IMR-90 (cell line): Measurements from ENCODE around the gene CLDN22. TPM values are rescaled to one million over a fixed set of nuclear protein-coding genes. Genes with fewer than 3 reads are reported as not detected.
A peak's percentile ranks its signal among the peaks of the same experiment; 100 is the strongest.

Source experiments
- ATAC-seq: fragments of 200-7000 bp; cut with Tn5 transposase; 2 replicates; pipeline ENCODE4 v1.9.1; 2020; ENCODE audit warnings: low read depth, mild to moderate bottlenecking, moderate library complexity
- BruUV-seq: library from RNA; stranded (reverse); fragments of 400-500 nt; replicated peaks from 2 replicates; lab custom pipeline; 2021; lab: Mats Ljungman, UMichigan
- CTCF ChIA-PET: fragments of 300-600 bp; formaldehyde crosslinking; extraction: SDS; loops from one replicate; lab custom pipeline; 2021; ENCODE audit warnings: antibody characterized with exemption; lab: Yijun Ruan, JAX
- POLR2A ChIA-PET: fragments of 300-600 bp; sonication (Branson Sonifier 250); formaldehyde crosslinking; loops from one replicate; lab custom pipeline; 2022; ENCODE audit warnings: antibody characterized with exemption; ENCODE audit not compliant: unreplicated experiment; lab: Charles Lee
- DNase-seq: peaks from one replicate; pipeline ENCODE4 v3.0.0; 2013
- H2AFZ ChIP-seq: replicated peaks from 2 replicates; pipeline ENCODE3; 2013; ENCODE audit warnings: low read length, mild to moderate bottlenecking; ENCODE audit not compliant: poor library complexity
- H2AK5ac ChIP-seq: 2 replicates; pipeline ENCODE4 v1.6.1; 2013; ENCODE audit warnings: low read depth, low read length, inconsistent platforms
- H2AK9ac ChIP-seq: replicated peaks from 2 replicates; pipeline ENCODE3; 2013; ENCODE audit warnings: mild to moderate bottlenecking, low read depth, low read length, moderate library complexity; ENCODE audit not compliant: poor library complexity
- H2BK120ac ChIP-seq: 2 replicates; pipeline ENCODE4 v1.6.1; 2013; ENCODE audit warnings: low read depth, low read length, inconsistent platforms
- H2BK15ac ChIP-seq: 3 replicates; pipeline ENCODE4 v1.6.1; 2013; ENCODE audit warnings: low read depth, low read length, inconsistent platforms
- H2BK20ac ChIP-seq: 2 replicates; pipeline ENCODE4 v1.6.1; 2013; ENCODE audit warnings: low read depth, mild to moderate bottlenecking, inconsistent platforms, low read length, moderate library complexity
- H2BK5ac ChIP-seq: 2 replicates; pipeline ENCODE4 v1.6.1; 2013; ENCODE audit warnings: mild to moderate bottlenecking, low read depth, low read length, inconsistent platforms; ENCODE audit not compliant: poor library complexity, severe bottlenecking
- H3K14ac ChIP-seq: replicated peaks from 2 replicates; pipeline ENCODE4 v1.6.1; 2013; ENCODE audit warnings: low read depth, low read length, inconsistent platforms
- H3K18ac ChIP-seq: 2 replicates; pipeline ENCODE4 v1.6.1; 2013; ENCODE audit warnings: low read depth, low read length, control low read depth
- H3K23ac ChIP-seq: 2 replicates; pipeline ENCODE4 v1.6.1; 2013; ENCODE audit warnings: low read depth, low read length, inconsistent platforms
- H3K27ac ChIP-seq: 2 replicates; pipeline ENCODE4 v1.5.1; 2013; ENCODE audit warnings: mild to moderate bottlenecking, control low read depth, low read length; ENCODE audit not compliant: insufficient read depth
- H3K27me3 ChIP-seq: 2 replicates; pipeline ENCODE4 v1.6.1; 2013; ENCODE audit warnings: low read length; ENCODE audit not compliant: control insufficient read depth, insufficient read depth
- H3K36me3 ChIP-seq: 2 replicates; pipeline ENCODE4 v1.6.1; 2013; ENCODE audit warnings: low read length, mixed read lengths; ENCODE audit not compliant: control insufficient read depth, insufficient read depth
- H3K4ac ChIP-seq: 2 replicates; pipeline ENCODE4 v1.6.1; 2013; ENCODE audit warnings: low read depth, low read length, inconsistent platforms
- H3K4me1 ChIP-seq: 2 replicates; pipeline ENCODE4 v1.6.1; 2013; ENCODE audit warnings: low read length, mixed read lengths; ENCODE audit not compliant: control insufficient read depth, insufficient read depth
- H3K4me2 ChIP-seq: 2 replicates; pipeline ENCODE4 v1.6.1; 2013; ENCODE audit warnings: low read depth, mild to moderate bottlenecking, control low read depth, low read length, moderate library complexity
- H3K4me3 ChIP-seq: 2 replicates; pipeline ENCODE4 v1.5.1; 2013; ENCODE audit warnings: low read depth, mild to moderate bottlenecking, control low read depth, low read length, moderate library complexity; ENCODE audit not compliant: insufficient read depth
- H3K56ac ChIP-seq: 2 replicates; pipeline ENCODE4 v1.6.1; 2013; ENCODE audit warnings: low read length, inconsistent platforms; ENCODE audit not compliant: insufficient read depth; ENCODE audit errors: extremely low read depth
- H3K79me1 ChIP-seq, 2 experiments: 2 replicates each; pipeline ENCODE4 v1.6.1; 2013; ENCODE audit warnings: low read length in 2 of 2, inconsistent platforms in 1 of 2, low read depth in 1 of 2
- H3K9ac ChIP-seq: 2 replicates; pipeline ENCODE4 v1.6.1; 2013; ENCODE audit warnings: low read depth, low read length, control low read depth
- H3K9me1 ChIP-seq: 2 replicates; pipeline ENCODE4 v1.6.1; 2013; ENCODE audit warnings: low read length, inconsistent platforms; ENCODE audit not compliant: insufficient read depth
- H3K9me3 ChIP-seq: 2 replicates; pipeline ENCODE4 v1.6.1; 2013; ENCODE audit warnings: low read length; ENCODE audit not compliant: control insufficient read depth, insufficient read depth
- H4K20me1 ChIP-seq: 2 replicates; pipeline ENCODE4 v1.6.1; 2013; ENCODE audit warnings: low read length, inconsistent platforms; ENCODE audit not compliant: insufficient read depth
- H4K5ac ChIP-seq: 2 replicates; pipeline ENCODE4 v1.6.1; 2013; ENCODE audit warnings: mild to moderate bottlenecking, low read depth, low read length, control low read depth
- H4K8ac ChIP-seq, 2 experiments: 2 replicates each; pipeline ENCODE4 v1.6.1; 2013; ENCODE audit warnings: low read depth in 2 of 2, low read length in 2 of 2, control low read depth in 1 of 2, inconsistent platforms in 1 of 2
- H4K91ac ChIP-seq: 2 replicates; pipeline ENCODE4 v1.6.1; 2013; ENCODE audit warnings: low read depth, low read length, inconsistent platforms; ENCODE audit not compliant: insufficient read depth
- BHLHE40 ChIP-seq: fragments of 150-350 bp; IDR thresholded peaks from 2 replicates; pipeline ENCODE4 v1.6.1; 2016; ENCODE audit warnings: mild to moderate bottlenecking, low read depth, low read length
- CEBPB ChIP-seq: IDR thresholded peaks from 2 replicates; pipeline ENCODE4 v1.6.1; 2012; ENCODE audit warnings: low read depth, low read length, improper control_type of control experiment
- CHD1 ChIP-seq: IDR thresholded peaks from 2 replicates; pipeline ENCODE4 v1.6.1; 2012; ENCODE audit warnings: low read depth, low read length, improper control_type of control experiment
- FOS ChIP-seq: fragments of 150-350 bp; IDR thresholded peaks from 2 replicates; pipeline ENCODE4 v1.6.1; 2016; ENCODE audit warnings: low read depth, low read length
- MAFK ChIP-seq: IDR thresholded peaks from 2 replicates; pipeline ENCODE4 v1.6.1; 2012; ENCODE audit warnings: low read depth, low read length, improper control_type of control experiment
- MAZ ChIP-seq: IDR thresholded peaks from 2 replicates; pipeline ENCODE4 v1.6.1; 2012; ENCODE audit warnings: low read depth, mild to moderate bottlenecking, low read length, improper control_type of control experiment, moderate library complexity, borderline replicate concordance
- MXI1 ChIP-seq: IDR thresholded peaks from 2 replicates; pipeline ENCODE4 v1.6.1; 2012; ENCODE audit warnings: low read depth, mild to moderate bottlenecking, low read length, moderate library complexity, borderline replicate concordance
- NFE2L2 ChIP-seq: fragments of 150-350 bp; IDR thresholded peaks from 2 replicates; pipeline ENCODE4 v1.6.1; 2016; ENCODE audit warnings: low read depth, mild to moderate bottlenecking, low read length
- POLR2A ChIP-seq: IDR thresholded peaks from 2 replicates; pipeline ENCODE4 v1.6.1; 2012; ENCODE audit warnings: mild to moderate bottlenecking, low read depth, low read length
- RAD21 ChIP-seq: IDR thresholded peaks from 2 replicates; pipeline ENCODE4 v1.6.1; 2012; ENCODE audit warnings: low read length, improper control_type of control experiment
- RCOR1 ChIP-seq: IDR thresholded peaks from 2 replicates; pipeline ENCODE4 v1.6.1; 2012; ENCODE audit warnings: mild to moderate bottlenecking, low read length, improper control_type of control experiment; ENCODE audit not compliant: insufficient replicate concordance
- RFX5 ChIP-seq: IDR thresholded peaks from 2 replicates; pipeline ENCODE4 v1.8.0; 2012; ENCODE audit warnings: low read depth, mild to moderate bottlenecking, low read length, moderate library complexity
- SMC3 ChIP-seq: fragments of 150-350 bp; IDR thresholded peaks from 2 replicates; pipeline ENCODE4 v1.6.1; 2016; ENCODE audit warnings: low read depth, mild to moderate bottlenecking, antibody characterized with exemption, low read length, moderate library complexity
- WGBS, 2 experiments: methylation state at CpG; one replicate each; pipeline versions ENCODE4 v1.1.5 to v1.1.7; 2013; ENCODE audit warnings: missing lambda C conversion rate in 2 of 2; ENCODE audit not compliant: insufficient read length in 1 of 2; ENCODE audit errors: extremely low coverage in 2 of 2; 5-methylcytosine and 5-hydroxymethylcytosine counted together
- dilution Hi-C: fragments of 300-500 bp; cut with HindIII; formaldehyde crosslinking; loops from one replicate; pipeline ENCODE4 v1.14.3; 2018; ENCODE audit warnings: low sequenced_read_pairs; ENCODE audit not compliant: unreplicated experiment
- in situ Hi-C: fragments of 300-500 bp; cut with MboI; formaldehyde crosslinking; loops from 3 replicates; pipeline ENCODE4 v1.14.3; 2019; ENCODE audit warnings: low sequenced_read_pairs, inconsistent platforms, mixed read lengths
- intact Hi-C: fragments of 100-400 bp; cut with micrococcal nuclease; formaldehyde crosslinking; loops from 2 replicates; pipeline ENCODE4 v1.10.0; 2022
- polyA plus RNA-seq, 3 experiments: library from polyadenylated mRNA; depleted of rRNA; stranded (reverse); fragments of >200 nt; gene quantifications; 2 replicates each; pipeline ENCODE4 v1.2.3, GENCODE V29; 2012; ENCODE audit warnings: low replicate concordance in 1 of 3
- total RNA-seq: library from RNA; depleted of rRNA; stranded (reverse); fragments of >200 nt; gene quantifications from 2 replicates; pipeline ENCODE4 v1.2.3, GENCODE V29; 2012
- TF ChIP-seq, protein P1 (sequence below): conservative IDR thresholded peaks from 2 replicates; pipeline ENCODE4 v1.5.1; 2012; ENCODE audit warnings: mild to moderate bottlenecking, low read depth, low read length, improper control_type of control experiment
- TF ChIP-seq, protein P2 (sequence below): fragments of 150-350 bp; IDR thresholded peaks from 2 replicates; pipeline ENCODE4 v1.6.1; 2017; ENCODE audit warnings: mild to moderate bottlenecking, antibody characterized with exemption, low read length, low read depth
- TF ChIP-seq, protein P3 (sequence below): fragments of 150-350 bp; IDR thresholded peaks from 2 replicates; pipeline ENCODE4 v1.6.1; 2016; ENCODE audit warnings: low read depth, mild to moderate bottlenecking, low read length, moderate library complexity, borderline replicate concordance

CLDN22 gene
- total and polyA plus RNA-seq, 2 of the 4 experiments (the other 2 are of a cell fraction), result not detected

DNA sequence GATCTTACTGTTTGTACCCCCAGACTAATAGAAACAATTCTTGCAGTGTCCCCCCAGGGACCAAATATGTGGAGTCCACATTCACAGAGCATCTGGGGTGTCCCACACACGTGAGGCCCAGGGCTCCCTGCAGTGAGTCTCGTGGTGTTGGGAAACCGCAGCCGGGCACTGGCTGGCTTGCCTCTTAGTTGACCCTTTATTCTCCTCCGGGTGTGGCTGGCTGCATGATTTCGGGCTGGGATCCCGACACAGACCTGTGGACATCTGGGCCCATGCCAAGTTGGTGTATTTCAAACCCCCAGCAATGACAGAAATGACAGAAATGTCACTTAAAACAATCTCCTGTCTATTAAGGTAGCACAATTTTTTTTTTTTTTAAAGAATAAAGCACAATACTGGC lies 17.8 kb upstream of the CLDN22 start:
- H3K56ac ChIP-seq, result no peak overlapping the region
- H3K4me1 ChIP-seq, result peaks cover 6% of the 10 kb centered on the region
- H3K79me1 ChIP-seq, result no peaks in the 10 kb centered on the region
- no peaks in the 10 kb centered on the region for H3K36me3 ChIP-seq
- no peak overlapping the region for H3K4ac ChIP-seq
- H3K27me3 ChIP-seq, result no peaks in the 10 kb centered on the region
- no peak overlapping the region for H2BK15ac ChIP-seq
- in situ Hi-C loops, result no loop called here
- no peak overlapping the region for H2AFZ ChIP-seq
- CTCF ChIA-PET, result interaction anchor here (0.7 kb wide), 1 partner anchor 265 kb away, joined by 3 read pairs; no protein-coding TSS in a partner anchor
- dilution Hi-C loops, result no loop called here
- no peak overlapping the region for H3K18ac ChIP-seq
- H3K9ac ChIP-seq, result no peak overlapping the region
- no peak overlapping the region for H3K14ac ChIP-seq
- H2BK20ac ChIP-seq, result no peak overlapping the region
- POLR2A ChIA-PET, result no interaction called here
- H3K27ac ChIP-seq, result no peak overlapping the region
- no peak overlapping the region for H3K4me2 ChIP-seq
- H4K20me1 ChIP-seq, result no peaks in the 10 kb centered on the region
- no peak overlapping the region for H2AK9ac ChIP-seq
- peak overlapping the region; percentile 56; the same call in 1 of the 2 replicates for H2AK5ac ChIP-seq
- no peak overlapping the region for H3K4me3 ChIP-seq
- intact Hi-C loops, result no loop called here
- no peak overlapping the region for H4K8ac ChIP-seq
- no peak overlapping the region for H2BK5ac ChIP-seq
- H3K23ac ChIP-seq, result no peak overlapping the region
- H4K5ac ChIP-seq, result no peak overlapping the region
- no peak for ATAC-seq
- H3K9me1 ChIP-seq, result peaks cover 7% of the 10 kb centered on the region
- WGBS, 2 experiments, result 76% methylated on average over 4 of the region's 7 CpGs; no CpG with 5 or more reads in 1 of the 2 experiments
- peak overlapping the region; percentile 52; the same call in 1 of the 2 replicates for H2BK120ac ChIP-seq
- no TSS peak for BruUV-seq
- DNase-seq, result no peak
- no peaks in the 10 kb centered on the region for H3K9me3 ChIP-seq
- TF ChIP-seq FOS, result no peak
- TF ChIP-seq CHD1, result no peak
- TF ChIP-seq SMC3, result no peak
- TF ChIP-seq MAZ, result no peak
- no peak for TF ChIP-seq MXI1
- TF ChIP-seq RAD21, result no peak
- TF ChIP-seq, protein P1, sequence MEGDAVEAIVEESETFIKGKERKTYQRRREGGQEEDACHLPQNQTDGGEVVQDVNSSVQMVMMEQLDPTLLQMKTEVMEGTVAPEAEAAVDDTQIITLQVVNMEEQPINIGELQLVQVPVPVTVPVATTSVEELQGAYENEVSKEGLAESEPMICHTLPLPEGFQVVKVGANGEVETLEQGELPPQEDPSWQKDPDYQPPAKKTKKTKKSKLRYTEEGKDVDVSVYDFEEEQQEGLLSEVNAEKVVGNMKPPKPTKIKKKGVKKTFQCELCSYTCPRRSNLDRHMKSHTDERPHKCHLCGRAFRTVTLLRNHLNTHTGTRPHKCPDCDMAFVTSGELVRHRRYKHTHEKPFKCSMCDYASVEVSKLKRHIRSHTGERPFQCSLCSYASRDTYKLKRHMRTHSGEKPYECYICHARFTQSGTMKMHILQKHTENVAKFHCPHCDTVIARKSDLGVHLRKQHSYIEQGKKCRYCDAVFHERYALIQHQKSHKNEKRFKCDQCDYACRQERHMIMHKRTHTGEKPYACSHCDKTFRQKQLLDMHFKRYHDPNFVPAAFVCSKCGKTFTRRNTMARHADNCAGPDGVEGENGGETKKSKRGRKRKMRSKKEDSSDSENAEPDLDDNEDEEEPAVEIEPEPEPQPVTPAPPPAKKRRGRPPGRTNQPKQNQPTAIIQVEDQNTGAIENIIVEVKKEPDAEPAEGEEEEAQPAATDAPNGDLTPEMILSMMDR, result no peak
- TF ChIP-seq POLR2A, result no peak
- TF ChIP-seq, protein P2, sequence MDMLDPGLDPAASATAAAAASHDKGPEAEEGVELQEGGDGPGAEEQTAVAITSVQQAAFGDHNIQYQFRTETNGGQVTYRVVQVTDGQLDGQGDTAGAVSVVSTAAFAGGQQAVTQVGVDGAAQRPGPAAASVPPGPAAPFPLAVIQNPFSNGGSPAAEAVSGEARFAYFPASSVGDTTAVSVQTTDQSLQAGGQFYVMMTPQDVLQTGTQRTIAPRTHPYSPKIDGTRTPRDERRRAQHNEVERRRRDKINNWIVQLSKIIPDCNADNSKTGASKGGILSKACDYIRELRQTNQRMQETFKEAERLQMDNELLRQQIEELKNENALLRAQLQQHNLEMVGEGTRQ, result no peak
- TF ChIP-seq MAFK, result no peak
- no peak for TF ChIP-seq RCOR1
- TF ChIP-seq NFE2L2, result no peak
- TF ChIP-seq, protein P3, sequence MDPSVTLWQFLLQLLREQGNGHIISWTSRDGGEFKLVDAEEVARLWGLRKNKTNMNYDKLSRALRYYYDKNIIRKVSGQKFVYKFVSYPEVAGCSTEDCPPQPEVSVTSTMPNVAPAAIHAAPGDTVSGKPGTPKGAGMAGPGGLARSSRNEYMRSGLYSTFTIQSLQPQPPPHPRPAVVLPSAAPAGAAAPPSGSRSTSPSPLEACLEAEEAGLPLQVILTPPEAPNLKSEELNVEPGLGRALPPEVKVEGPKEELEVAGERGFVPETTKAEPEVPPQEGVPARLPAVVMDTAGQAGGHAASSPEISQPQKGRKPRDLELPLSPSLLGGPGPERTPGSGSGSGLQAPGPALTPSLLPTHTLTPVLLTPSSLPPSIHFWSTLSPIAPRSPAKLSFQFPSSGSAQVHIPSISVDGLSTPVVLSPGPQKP, result no peak
- TF ChIP-seq BHLHE40, result no peak
- no peak for TF ChIP-seq RFX5
- TF ChIP-seq CEBPB, result no peak
- H4K91ac ChIP-seq, result peak overlapping the region; percentile 4; the same call in 1 of the 2 replicates
